A204.1 (cell line): ENCODE measurements around the gene CRYBA4.

Experiments
- FAIRE-seq: peaks from 2 replicates; lab custom pipeline; 2012; peaks lifted over from hg19 to GRCh38; lab: Jason Lieb, UNC

Gene CRYBA4

GRCh38 chr22:26662160-26662559 is 40.4 kb downstream of the CRYBA4 start:
- no peak for FAIRE-seq

GRCh38 chr22:26663374-26663923 is 41.7 kb downstream of the CRYBA4 start:
- FAIRE-seq: no peak

GRCh38 chr22:26665813-26666231 is 44.1 kb downstream of the CRYBA4 start:
- no peak for FAIRE-seq

DNA sequence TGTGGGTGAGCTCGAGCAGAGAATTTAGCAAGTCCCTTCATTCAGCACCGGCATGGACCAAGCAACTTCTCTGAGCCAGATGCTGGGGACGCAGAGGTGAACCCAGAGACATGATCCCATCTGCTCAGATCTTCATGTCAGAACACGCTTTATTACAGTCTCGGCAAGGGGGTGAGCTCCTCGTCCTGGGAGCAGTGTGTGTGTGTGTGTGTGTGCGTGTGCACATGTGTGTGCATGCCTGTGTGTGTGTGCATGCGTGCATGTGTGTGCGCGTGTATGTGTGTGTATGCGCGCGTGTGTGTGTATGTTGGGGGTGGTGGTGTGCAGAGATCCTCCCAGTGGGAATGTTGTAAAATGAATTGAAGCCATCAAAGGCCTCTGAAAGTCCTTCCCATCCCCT is 45.4 kb downstream of the CRYBA4 start:
- FAIRE-seq: no peak

GRCh38 chr22:26669060-26669481 is 47.3 kb downstream of the CRYBA4 start:
- no peak for FAIRE-seq

DNA sequence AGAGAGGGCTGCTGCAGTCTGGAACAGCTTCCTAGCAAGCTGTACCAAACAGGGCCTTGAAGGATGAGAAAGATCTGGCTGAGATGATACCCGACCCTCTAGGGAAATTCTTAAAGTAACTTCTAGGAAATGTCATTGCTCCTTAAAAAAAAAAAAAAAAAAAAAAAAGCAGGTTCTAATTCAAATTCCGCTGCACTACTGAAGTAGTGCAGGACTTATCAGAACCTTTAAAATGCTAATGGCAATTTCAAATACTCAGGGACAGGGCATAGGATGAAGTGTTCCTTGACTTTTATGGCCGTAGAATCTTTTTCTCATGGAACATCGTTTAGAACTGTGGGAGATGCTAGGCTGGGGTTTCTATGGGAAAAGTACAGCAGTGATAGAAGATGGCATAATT is 48.7 kb downstream of the CRYBA4 start:
- FAIRE-seq: no peak

DNA sequence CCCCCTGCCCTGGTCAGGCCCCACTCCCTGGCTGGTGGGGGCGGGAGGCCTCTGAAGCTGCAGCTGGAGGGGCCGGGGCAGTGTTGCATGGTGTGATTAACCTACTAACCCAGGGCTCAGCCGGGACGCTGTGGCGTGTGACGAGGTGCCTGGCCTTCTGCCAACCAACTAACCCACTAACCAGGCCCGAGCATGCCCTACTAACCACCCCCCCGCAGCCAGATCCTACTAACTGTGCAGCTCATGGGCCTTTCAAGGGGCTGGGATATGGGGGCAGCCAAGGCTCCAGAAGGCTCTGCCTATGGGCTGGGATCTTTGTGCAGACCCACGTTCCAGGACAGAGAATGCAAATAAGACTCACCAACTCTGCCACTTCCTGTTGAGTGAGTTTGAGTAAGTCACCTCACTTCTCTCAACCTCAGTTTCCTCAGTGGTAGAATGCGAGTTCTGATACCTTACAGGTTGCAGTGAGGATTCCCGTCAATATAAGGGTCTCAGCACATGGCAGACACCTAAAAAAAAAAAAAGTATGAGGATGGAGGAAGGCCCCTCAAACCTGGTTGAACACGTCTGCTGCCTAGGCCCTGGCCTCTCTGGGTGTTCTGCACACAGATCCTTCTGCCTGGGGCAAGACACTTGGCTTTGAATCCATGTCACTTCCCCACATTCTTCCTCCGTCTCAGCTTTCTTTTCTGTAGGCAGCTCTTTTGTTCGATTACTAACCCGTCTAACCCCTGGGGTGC is 49.7 kb downstream of the CRYBA4 start:
- FAIRE-seq: no peak

DNA sequence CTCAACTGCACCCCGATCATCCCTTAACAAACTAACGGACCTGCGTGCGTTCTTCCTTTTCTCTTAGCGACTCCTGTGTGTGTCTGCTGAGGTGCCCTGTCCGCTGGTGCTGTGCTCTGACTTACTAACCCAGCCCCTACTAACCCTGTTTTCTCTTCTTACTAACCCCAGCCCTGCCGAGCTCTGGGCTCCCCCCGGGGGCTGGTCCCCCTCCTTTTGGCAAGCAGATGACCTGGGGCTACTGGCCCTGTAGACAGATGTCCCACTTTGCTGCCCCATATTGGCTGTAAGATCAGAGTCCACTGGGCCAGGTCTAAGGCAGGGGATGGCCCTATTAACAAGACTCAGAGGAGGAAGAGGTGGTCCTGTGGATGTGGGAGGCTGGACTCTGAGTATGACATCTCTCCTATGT is 50.3 kb downstream of the CRYBA4 start:
- FAIRE-seq: no peak

GRCh38 chr22:26672590-26673468 is 51.1 kb downstream of the CRYBA4 start:
- peak; percentile 98 for FAIRE-seq

- no peak for FAIRE-seq
Observed at GRCh38 chr22:26673486-26673885, 51.7 kb downstream of the CRYBA4 start.

- FAIRE-seq: no peak
Observed at GRCh38 chr22:26674211-26675190, 52.7 kb downstream of the CRYBA4 start.

- no peak for FAIRE-seq
Observed at GRCh38 chr22:26675687-26676268, 54.0 kb downstream of the CRYBA4 start.

GRCh38 chr22:26677217-26677616 is 55.5 kb downstream of the CRYBA4 start:
- no peak for FAIRE-seq

DNA sequence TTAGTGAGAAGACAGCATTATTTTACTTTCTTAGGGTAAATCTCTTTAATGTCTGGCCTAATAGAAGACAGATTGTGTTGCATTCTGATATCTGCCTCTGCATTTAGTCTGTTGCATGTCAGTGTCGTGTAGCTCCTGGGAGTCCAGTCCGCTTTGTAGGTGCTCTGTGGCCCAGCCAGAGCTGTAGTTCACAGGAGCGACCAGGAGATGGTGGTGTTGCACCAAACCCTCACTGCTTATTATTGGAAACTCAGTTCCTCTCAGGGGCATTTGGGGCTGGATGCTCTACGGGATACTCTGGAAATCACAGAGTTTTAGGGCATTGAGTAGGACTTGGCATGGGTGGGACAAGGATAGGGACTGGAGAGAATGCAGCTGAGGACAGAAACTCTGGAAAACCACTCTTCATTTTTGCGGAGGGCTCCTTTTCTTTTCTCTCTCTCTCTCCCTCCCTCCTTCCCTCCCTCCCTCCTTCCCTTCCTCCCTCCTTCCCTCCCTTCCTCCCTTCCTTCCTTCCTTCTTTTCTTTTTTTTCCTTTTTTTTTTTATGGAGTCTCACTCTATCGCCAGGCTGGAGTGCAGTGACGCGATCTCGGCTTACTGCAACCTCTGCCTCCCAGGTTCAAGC is 57.4 kb downstream of the CRYBA4 start:
- FAIRE-seq: peak; percentile 30
